Smooth muscle cell of bladder (primary cell): ENCODE data around the gene VPS41. TPM values are rescaled to one million over a fixed set of nuclear protein-coding genes. Genes with fewer than 3 reads are reported as not detected.

ENCODE experiments used
- total RNA-seq: library from RNA; depleted of rRNA; stranded (reverse); fragments of >200 nt; gene quantifications from 2 replicates; pipeline ENCODE4 v1.2.3, GENCODE V29; 2014

The VPS41 gene
- 59.9 and 92.5 TPM in 2 replicates for total RNA-seq

GRCh38 chr7:38908759-38909335 lies at the start of gene VPS41:
Gene VPS41, minus strand, starts transcription at chr7:38909191. Its CDS starts 17 bp downstream, at chr7:38909174.

Other genes starting within 250 kb of the VPS41 start
- not detected in 2 replicates for gene POU6F2, start 68.7 kb upstream of the VPS41 start, total RNA-seq